ENCODE measurements around the gene MAGEB17. TPM values are rescaled to one million over a fixed set of nuclear protein-coding genes. Genes with fewer than 3 reads are reported as not detected.

The MAGEB17 gene
- total and polyA plus RNA-seq, 9 of the 15 experiments (the other 6 are each of a cell fraction or from before 2014, with no cell fraction given): 0.07 to 0.45 (median 0.14) TPM; not detected in 1

DNA sequence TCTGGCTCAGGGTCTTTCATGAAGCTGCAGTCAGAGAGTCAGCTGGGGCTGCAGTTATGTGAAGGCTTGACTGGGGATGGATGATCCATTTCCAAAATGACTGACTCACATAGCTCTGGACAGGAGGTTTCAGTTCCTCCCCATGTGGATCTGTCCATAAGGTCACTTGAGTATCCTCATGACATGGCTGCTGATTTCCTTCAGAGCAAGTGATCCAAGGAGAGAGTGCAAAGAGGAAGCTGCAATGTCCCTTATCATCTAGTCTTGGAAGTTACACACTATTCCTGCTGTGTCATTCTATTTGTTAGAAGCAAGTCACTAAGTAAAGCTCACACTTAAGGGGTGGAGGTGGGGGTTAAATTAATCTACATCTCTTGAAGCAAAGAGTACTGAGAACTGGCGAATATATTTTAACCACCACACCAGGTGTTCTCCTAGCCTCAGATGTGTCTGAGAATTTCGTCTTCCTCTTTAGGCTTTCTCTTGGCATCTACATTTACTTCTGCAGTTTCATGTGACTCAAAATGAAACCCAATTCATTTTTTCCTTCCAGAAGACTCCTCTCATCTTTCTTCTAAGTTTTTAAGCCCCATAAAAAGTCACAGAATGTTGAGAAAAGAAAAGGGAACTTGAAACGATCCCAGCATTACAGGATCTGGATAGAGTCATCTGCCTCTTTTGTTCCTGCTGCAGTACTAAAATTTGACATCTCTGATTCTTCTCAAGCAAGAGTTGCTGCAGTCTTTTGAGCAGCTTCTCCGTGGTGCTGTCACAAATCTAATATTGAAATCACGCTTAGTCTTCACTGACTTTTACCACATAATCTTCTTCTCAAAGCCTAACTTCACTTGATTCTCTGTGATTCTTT is 47.7 kb upstream of the MAGEB17 start (continued):
- TF ChIP-seq DPF2 (IDR thresholded peaks at IDR 0.05): 0 out of 2 replicates have a peak, but pooled peaks have one; percentile 15
- TF ChIP-seq, protein P1, sequence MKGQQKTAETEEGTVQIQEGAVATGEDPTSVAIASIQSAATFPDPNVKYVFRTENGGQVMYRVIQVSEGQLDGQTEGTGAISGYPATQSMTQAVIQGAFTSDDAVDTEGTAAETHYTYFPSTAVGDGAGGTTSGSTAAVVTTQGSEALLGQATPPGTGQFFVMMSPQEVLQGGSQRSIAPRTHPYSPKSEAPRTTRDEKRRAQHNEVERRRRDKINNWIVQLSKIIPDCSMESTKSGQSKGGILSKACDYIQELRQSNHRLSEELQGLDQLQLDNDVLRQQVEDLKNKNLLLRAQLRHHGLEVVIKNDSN (CRISPR knock-in tag; IDR thresholded peaks at IDR 0.05): no peak
- no peak for TF ChIP-seq ZNF224 (CRISPR knock-in tag; IDR thresholded peaks at IDR 0.05)
- no peak for TF ChIP-seq SNIP1 (IDR thresholded peaks at IDR 0.05; ENCODE audit: low read depth)
- TF ChIP-seq, protein P2, sequence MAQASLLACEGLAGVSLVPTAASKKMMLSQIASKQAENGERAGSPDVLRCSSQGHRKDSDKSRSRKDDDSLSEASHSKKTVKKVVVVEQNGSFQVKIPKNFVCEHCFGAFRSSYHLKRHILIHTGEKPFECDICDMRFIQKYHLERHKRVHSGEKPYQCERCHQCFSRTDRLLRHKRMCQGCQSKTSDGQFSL (CRISPR knock-in tag; IDR thresholded peaks at IDR 0.05): no peak
- TF ChIP-seq, protein P2 (tag; IDR thresholded peaks at IDR 0.05): no peak
- 0 out of 2 replicates have a peak, but pooled peaks have one; percentile 13 for TF ChIP-seq EP300 (IDR thresholded peaks at IDR 0.05; ENCODE audit: low read length)
- 0 out of 2 replicates have a peak, but pooled peaks have one; percentile 24 for TF ChIP-seq NFE2L1 (tag; IDR thresholded peaks at IDR 0.05; ENCODE audit: borderline replicate concordance, low read depth)
- peak; percentile 54; the same call in 1 of the 2 replicates for TF ChIP-seq ZNF766 (CRISPR knock-in tag; conservative IDR thresholded peaks at IDR 0.05)
- no peak for TF ChIP-seq ATF7 (IDR thresholded peaks at IDR 0.05)
- TF ChIP-seq ZNF316 (IDR thresholded peaks at IDR 0.05): peak; percentile 79

Measured in K562 (cell line).